PFSK-1 (cell line): Measurements from ENCODE around the gene CACNG6.

Source experiments
- FOXP2 ChIP-seq: optimal IDR thresholded peaks from 2 replicates; pipeline ENCODE3; 2011; ENCODE audit warnings: borderline replicate concordance, control low read depth, inconsistent platforms; ENCODE audit not compliant: insufficient read depth; ENCODE audit errors: extremely low read length, extremely low read depth
- POLR2AphosphoS5 ChIP-seq: IDR thresholded peaks from 2 replicates; pipeline ENCODE4 v1.6.1; 2012; ENCODE audit warnings: low read depth, mild to moderate bottlenecking, control low read depth, low read length, moderate library complexity
- REST ChIP-seq, 2 experiments: IDR thresholded peaks; 2 replicates each; pipeline versions ENCODE4 v1.6.1 to v1.8.0; 2011 to 2012; ENCODE audit warnings: low read depth in 2 of 2, low read length in 2 of 2, control low read depth in 1 of 2, inconsistent platforms in 1 of 2, mild to moderate bottlenecking in 1 of 2, moderate library complexity in 1 of 2; ENCODE audit not compliant: insufficient read depth in 1 of 2
- SIN3A ChIP-seq: IDR thresholded peaks from 2 replicates; pipeline ENCODE4 v1.6.1; 2012; ENCODE audit warnings: mild to moderate bottlenecking, low read length, moderate library complexity, borderline replicate concordance; ENCODE audit not compliant: insufficient read depth
- TAF1 ChIP-seq: IDR thresholded peaks from 2 replicates; pipeline ENCODE4 v1.6.1; 2012; ENCODE audit warnings: low read length, control low read depth, borderline replicate concordance; ENCODE audit not compliant: insufficient read depth

Gene CACNG6

GRCh38 chr19:53999694-54000093, 8.3 kb downstream of the CACNG6 start:
- TF ChIP-seq SIN3A, result no peak
- TF ChIP-seq TAF1, result no peak
- no peak for TF ChIP-seq POLR2AphosphoS5
- no peak for TF ChIP-seq FOXP2
- no peak for TF ChIP-seq REST (IDR thresholded peaks at IDR 0.05; ENCODE audit: insufficient read depth in 1 of 2, low read depth in 2 of 2, low read length in 2 of 2)

- no peak for TF ChIP-seq POLR2AphosphoS5
- no peak for TF ChIP-seq SIN3A
- no peak for TF ChIP-seq REST (IDR thresholded peaks at IDR 0.05; ENCODE audit: insufficient read depth in 1 of 2, low read depth in 2 of 2, low read length in 2 of 2)
- TF ChIP-seq FOXP2, result no peak
Observed at GRCh38 chr19:54001496-54001895, 10.1 kb downstream of the CACNG6 start.

GRCh38 chr19:54002495-54003315, 11.3 kb downstream of the CACNG6 start:
- no peak for TF ChIP-seq TAF1
- TF ChIP-seq SIN3A, result no peak
- no peak for TF ChIP-seq FOXP2
- no peak for TF ChIP-seq REST (IDR thresholded peaks at IDR 0.05; ENCODE audit: insufficient read depth in 1 of 2, low read depth in 2 of 2, low read length in 2 of 2)
- no peak for TF ChIP-seq POLR2AphosphoS5

- TF ChIP-seq REST (IDR thresholded peaks at IDR 0.05; ENCODE audit: insufficient read depth in 1 of 2, low read depth in 2 of 2, low read length in 2 of 2) (no peak), FOXP2 (no peak), TAF1 (no peak), POLR2AphosphoS5 (no peak), SIN3A (no peak)
Observed at GRCh38 chr19:54009440-54009839, 18.0 kb downstream of the CACNG6 start.
